Muscle of leg (tissue), 11 donors: ENCODE results near the gene CLDN22. TPM values are rescaled to one million over a fixed set of nuclear protein-coding genes. Genes with fewer than 3 reads are reported as not detected.
"Not testable (repeated sequence)": the region's sequence is repeated elsewhere in the genome, so short reads cannot be mapped to it uniquely, and the experiment has no call there.

Experiments used
- DNase-seq: peaks from one replicate; pipeline ENCODE4 v3.0.0; 2013
- H3K27ac ChIP-seq: one replicate; pipeline ENCODE4 v1.5.1; 2013; ENCODE audit warnings: mild to moderate bottlenecking, low read length, control low read depth
- H3K27me3 ChIP-seq: one replicate; pipeline ENCODE4 v1.6.1; 2013; ENCODE audit warnings: low read length; ENCODE audit not compliant: control insufficient read depth, insufficient read depth
- H3K36me3 ChIP-seq: one replicate; pipeline ENCODE4 v1.6.1; 2013; ENCODE audit warnings: low read length; ENCODE audit not compliant: control insufficient read depth, insufficient read depth
- H3K4me1 ChIP-seq: one replicate; pipeline ENCODE4 v1.6.1; 2013; ENCODE audit warnings: low read length; ENCODE audit not compliant: control insufficient read depth, insufficient read depth
- H3K4me3 ChIP-seq: one replicate; pipeline ENCODE4 v1.5.1; 2013; ENCODE audit warnings: low read length, control low read depth
- H3K9me3 ChIP-seq: replicated peaks from 2 replicates; pipeline ENCODE4 v1.6.1; 2013; ENCODE audit warnings: low read depth, low read length; ENCODE audit not compliant: control insufficient read depth
- WGBS: methylation state at CpG from one replicate; pipeline ENCODE4 v1.1.5; 2013; ENCODE audit warnings: missing lambda C conversion rate; ENCODE audit not compliant: insufficient coverage; 5-methylcytosine and 5-hydroxymethylcytosine counted together
- polyA plus RNA-seq, 8 donors: library from polyadenylated mRNA; unstranded; fragments of 120-200 nt; gene quantifications; one replicate each; pipeline versions ENCODE4 v1.2.1 to v1.2.3, GENCODE V29; 2013; ENCODE audit warnings: inconsistent platforms in 1 of 8, low replicate concordance in 1 of 8; ENCODE audit not compliant: insufficient read length in 8 of 8, insufficient read depth in 1 of 8
- total RNA-seq: library from RNA; stranded (reverse); fragments of 120-200 nt; gene quantifications from one replicate; pipeline ENCODE4 v1.2.4, GENCODE V29; 2013

CLDN22 gene
- total and polyA plus RNA-seq, 9 donors = 0.09 to 0.27 (median 0.21) TPM; not detected in 4

DNA sequence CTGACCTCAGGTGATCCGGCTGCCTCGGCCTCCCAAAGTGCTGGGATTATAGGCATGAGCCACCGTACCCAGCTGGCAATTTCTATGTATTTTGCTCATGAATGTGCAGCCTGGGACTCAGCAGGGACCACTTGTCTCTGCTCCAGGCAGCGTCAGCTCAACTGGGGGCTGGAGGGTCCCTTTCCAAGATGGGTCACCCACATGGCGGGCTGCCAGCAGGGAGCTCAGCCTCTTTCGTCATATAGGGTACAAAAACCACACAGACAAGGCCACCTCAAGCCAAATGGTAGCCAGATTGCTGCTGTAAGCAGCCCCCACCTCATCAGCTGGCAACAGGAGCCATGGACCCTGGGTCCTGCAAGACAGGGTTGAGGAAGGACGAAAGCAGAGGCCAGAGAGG, 4.5 kb upstream of the CLDN22 start:
- H3K27ac ChIP-seq = no peak overlapping the region
- DNase-seq = no peak
- 83% methylated on average over 4 of the region's 7 CpGs for WGBS
- peaks cover 3% of the 10 kb centered on the region for H3K36me3 ChIP-seq
- no peaks in the 10 kb centered on the region for H3K4me1 ChIP-seq
- H3K9me3 ChIP-seq = peaks cover 8% of the 10 kb centered on the region
- H3K27me3 ChIP-seq = no peaks in the 10 kb centered on the region
- H3K4me3 ChIP-seq = no peak overlapping the region

DNA sequence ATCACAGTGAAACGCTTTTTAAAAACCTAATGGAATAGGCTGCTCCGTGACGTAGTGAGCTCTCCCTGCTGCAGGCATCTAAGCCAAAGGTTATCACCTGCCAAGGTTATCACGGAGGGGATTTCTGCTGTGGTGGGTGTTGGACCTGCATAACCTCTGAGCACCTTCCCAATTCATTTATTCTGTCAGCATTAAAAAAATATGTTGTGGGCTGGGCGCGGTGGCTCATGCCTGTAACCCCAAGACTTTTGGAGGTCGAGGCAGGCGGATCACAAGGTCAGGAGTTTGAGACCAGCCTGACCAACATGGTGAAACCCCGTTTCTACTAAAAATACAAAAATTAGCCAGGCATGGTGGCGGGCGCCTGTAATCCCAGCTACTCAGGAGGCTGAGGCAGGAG, 4.0 kb upstream of the CLDN22 start:
- H3K27me3 ChIP-seq, H3K9me3 ChIP-seq, H3K4me3 ChIP-seq, H3K27ac ChIP-seq, H3K36me3 ChIP-seq, DNase-seq, H3K4me1 ChIP-seq: not testable (repeated sequence)
- 93% methylated on average over 7 of the region's 11 CpGs for WGBS

DNA sequence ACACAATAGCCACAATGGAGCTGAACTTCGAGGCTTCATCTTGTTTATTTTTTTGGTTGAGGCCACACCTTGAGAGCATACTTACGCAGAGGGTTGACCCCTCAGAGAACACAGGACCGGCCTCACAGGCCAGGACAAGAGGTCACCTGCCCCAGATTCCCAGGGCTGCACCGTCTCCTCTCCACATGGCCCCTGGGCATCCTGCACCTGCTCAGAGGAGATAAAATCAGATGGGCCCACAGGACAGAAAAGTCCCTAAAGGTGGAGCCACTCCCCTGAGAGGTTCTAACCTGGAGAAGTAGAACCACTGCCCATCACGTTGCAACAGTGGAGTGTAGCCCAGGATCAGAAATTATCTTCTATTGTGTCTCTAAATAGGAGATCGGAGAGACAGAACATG, 3.2 kb upstream of the CLDN22 start:
- peaks cover 3% of the 10 kb centered on the region for H3K36me3 ChIP-seq
- no peaks in the 10 kb centered on the region for H3K4me1 ChIP-seq
- no peak overlapping the region for H3K27ac ChIP-seq
- H3K4me3 ChIP-seq = no peak overlapping the region
- H3K9me3 ChIP-seq = peaks cover 3% of the 10 kb centered on the region
- no peak for DNase-seq
- 92% methylated on average over 4 of the region's 6 CpGs for WGBS
- H3K27me3 ChIP-seq = no peaks in the 10 kb centered on the region

DNA sequence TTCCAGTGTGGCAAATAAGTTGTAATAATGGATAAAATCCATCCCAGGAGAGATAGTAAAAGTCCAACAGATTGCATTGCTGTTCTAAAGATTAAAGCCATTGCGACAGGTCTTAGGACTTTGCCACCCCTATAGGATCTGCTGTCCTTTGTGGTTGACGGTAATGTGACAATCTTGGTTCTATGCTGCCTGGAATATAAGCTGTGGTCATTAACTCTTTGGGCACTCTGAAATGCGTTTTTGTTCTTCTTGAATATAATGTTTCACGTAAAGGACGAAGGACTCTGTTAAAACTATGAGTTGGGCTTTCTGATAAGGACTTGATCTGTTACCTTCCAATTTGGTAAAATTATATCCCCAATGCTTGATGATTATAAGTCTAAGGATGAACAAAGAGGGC, 2.2 kb upstream of the CLDN22 start, which contains the start of gene CLDN24:
Gene CLDN24 (minus strand): TSS at position 101 of the 400 bp plus-strand sequence. CDS start 0 bp downstream, at position 101.
- no peak within 1 kb of the TSS for H3K27ac ChIP-seq
- no peak within 1 kb of the TSS for H3K4me3 ChIP-seq
- peaks cover 3% of the 10 kb centered on the region for H3K9me3 ChIP-seq
- DNase-seq = no peak
- H3K4me1 ChIP-seq = no peaks in the 10 kb centered on the region
- peaks cover 3% of the 10 kb centered on the region for H3K36me3 ChIP-seq
- no peaks in the 10 kb centered on the region for H3K27me3 ChIP-seq
- WGBS = 100% methylated on average over 1 of the region's 5 CpGs

DNA sequence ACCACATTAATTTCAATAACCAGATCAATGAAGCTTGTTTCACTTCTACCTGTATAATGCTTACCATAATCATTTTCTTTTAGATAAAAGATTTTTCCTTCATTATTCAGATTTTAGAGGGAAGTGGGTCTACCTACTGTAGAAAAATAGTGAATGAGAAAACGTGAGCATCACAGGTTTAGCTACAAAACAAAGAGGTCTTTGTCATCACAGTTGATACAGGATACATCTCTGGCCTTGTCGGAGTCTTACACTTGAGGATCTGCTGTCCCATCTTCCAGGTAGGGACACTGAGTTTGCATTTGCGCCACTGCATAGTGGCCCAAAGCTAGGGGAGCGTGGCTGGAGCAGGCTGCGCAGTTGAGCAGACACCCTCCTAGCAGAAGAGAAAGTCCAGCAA, 1.4 kb upstream of the CLDN22 start:
- no peak for DNase-seq
- peaks cover 3% of the 10 kb centered on the region for H3K36me3 ChIP-seq
- H3K27ac ChIP-seq = no peak overlapping the region
- no peaks in the 10 kb centered on the region for H3K4me1 ChIP-seq
- WGBS = 100% methylated on average over 3 of the region's 5 CpGs
- H3K9me3 ChIP-seq = no peaks in the 10 kb centered on the region
- no peak overlapping the region for H3K4me3 ChIP-seq
- H3K27me3 ChIP-seq = no peaks in the 10 kb centered on the region

DNA sequence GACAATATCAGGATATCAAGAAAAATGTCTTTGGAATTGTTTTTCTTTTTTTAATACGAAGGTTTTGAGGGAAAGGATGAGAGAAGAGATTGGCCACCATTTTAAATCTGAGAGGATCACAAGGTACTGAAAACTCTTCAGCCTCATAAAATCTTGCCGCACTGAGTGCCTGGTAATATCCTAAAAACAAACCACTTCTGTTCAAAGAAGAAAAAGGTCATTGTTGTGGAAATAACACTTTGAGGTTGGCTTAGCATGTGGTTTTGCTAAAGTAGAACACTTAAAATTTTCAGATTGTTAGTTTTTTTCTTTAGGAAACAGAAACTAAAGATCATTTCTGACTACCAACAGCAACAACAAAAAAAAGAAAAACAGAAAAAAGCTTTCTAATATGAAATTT, 1.0 kb upstream of the CLDN22 start:
- no peak overlapping the region for H3K4me3 ChIP-seq
- H3K27me3 ChIP-seq = no peaks in the 10 kb centered on the region
- WGBS = no CpG with 5 or more reads among the region's 2 CpGs
- no peak for DNase-seq
- no peak overlapping the region for H3K27ac ChIP-seq
- H3K36me3 ChIP-seq = peaks cover 7% of the 10 kb centered on the region
- H3K9me3 ChIP-seq = no peaks in the 10 kb centered on the region
- no peaks in the 10 kb centered on the region for H3K4me1 ChIP-seq

DNA sequence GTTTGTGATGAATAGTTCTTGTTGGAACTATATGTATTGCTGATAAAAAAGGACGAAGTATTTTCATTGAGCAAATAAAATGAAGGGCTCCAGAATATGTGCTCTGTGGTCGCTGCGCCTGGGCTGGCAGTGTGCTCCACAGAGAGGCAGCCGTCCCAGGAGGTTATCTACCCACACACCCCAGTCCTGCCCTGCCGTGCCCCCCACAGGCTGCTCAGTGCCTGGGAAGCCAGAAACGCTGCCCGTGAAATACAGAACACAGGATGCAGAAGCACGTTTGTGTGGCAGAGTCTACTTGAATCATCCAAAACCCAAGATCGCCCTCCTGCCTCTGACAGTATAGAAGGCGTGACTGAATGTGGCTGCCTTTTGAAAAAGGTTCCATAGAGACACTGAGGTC, 1.4 kb downstream of the CLDN22 start:
- no peak overlapping the region for H3K27ac ChIP-seq
- H3K4me3 ChIP-seq = no peak overlapping the region
- H3K9me3 ChIP-seq = no peaks in the 10 kb centered on the region
- H3K27me3 ChIP-seq = no peaks in the 10 kb centered on the region
- H3K36me3 ChIP-seq = peaks cover 21% of the 10 kb centered on the region
- H3K4me1 ChIP-seq = no peaks in the 10 kb centered on the region
- WGBS = 90% methylated on average over 8 of the region's 10 CpGs
- no peak for DNase-seq

DNA sequence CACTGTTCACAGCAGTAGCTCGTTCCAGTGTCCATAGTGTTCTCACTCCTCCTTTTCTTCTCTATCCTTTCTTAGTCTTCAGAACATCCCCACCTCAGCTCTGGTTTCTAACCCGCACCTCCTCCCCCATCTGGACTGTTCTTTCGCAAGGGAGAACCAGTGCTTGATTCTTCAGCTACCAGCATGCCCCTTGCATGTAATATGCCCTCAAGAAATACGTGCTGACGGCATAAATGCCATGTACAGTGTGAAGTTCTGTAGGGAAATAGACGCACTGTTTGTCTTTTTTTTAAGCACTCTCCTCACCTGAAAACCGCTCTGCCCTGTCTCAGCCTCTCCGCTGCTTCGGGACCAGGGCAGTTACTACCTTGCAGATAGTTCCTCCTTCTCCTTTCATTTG, 5.3 kb downstream of the CLDN22 start:
- Histone ChIP-seq H3K4me1 (no peaks in the 10 kb centered on the region), H3K9me3 (no peaks in the 10 kb centered on the region), H3K36me3 (peaks cover 36% of the 10 kb centered on the region), H3K27me3 (no peaks in the 10 kb centered on the region), H3K4me3 (no peak overlapping the region), H3K27ac (no peak overlapping the region)
- WGBS = 95% methylated on average over 2 of the region's 9 CpGs
- no peak for DNase-seq

DNA sequence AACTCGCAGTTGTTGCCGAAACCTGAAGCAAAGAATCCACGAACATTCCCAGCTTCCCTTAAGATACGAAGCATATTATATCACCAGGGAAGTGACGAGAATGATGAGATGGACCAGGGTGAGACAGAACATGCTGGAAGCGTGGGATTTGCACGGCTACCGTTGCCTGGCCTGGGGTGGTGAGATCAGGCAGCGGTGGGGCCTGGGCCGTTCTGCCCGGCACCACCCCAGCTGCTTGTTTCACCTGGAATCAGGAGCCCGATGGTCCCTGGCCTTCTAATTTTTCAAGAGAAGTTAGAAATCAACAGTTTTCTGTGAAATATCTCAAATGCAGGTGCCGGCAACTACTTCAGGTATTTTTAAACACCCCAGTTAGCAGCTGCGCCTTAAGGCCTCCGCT, 5.7 kb downstream of the CLDN22 start:
- H3K27ac ChIP-seq = no peak overlapping the region
- H3K36me3 ChIP-seq = peaks cover 38% of the 10 kb centered on the region
- no peak for DNase-seq
- 94% methylated on average over 11 of the region's 15 CpGs for WGBS
- H3K4me1 ChIP-seq = no peaks in the 10 kb centered on the region
- H3K9me3 ChIP-seq = no peaks in the 10 kb centered on the region
- H3K4me3 ChIP-seq = no peak overlapping the region
- no peaks in the 10 kb centered on the region for H3K27me3 ChIP-seq

DNA sequence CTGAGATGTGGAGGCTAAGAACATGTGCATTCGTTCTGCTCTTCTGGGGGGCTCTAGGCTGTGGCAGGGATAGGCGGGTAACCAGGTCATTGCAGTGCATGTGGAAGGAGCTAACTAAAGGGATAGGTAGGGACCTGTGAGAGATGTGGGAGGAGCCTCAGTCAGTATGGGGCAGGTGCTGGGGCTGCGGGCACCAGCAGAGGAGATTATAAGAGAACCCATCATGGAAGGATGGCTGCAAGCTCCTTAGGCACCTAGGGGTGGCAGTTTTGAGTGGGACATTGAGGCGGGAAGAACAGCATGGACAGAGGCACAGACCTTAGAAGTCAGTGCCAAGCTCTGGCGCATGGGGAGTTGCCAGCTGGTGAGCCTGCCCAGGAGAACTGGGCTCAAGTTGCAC, 7.2 kb downstream of the CLDN22 start:
- peaks cover 38% of the 10 kb centered on the region for H3K36me3 ChIP-seq
- H3K4me3 ChIP-seq = no peak overlapping the region
- DNase-seq = no peak
- no peaks in the 10 kb centered on the region for H3K9me3 ChIP-seq
- no peaks in the 10 kb centered on the region for H3K4me1 ChIP-seq
- WGBS = 84% methylated on average over 5 of the region's 5 CpGs
- H3K27me3 ChIP-seq = no peaks in the 10 kb centered on the region
- H3K27ac ChIP-seq = no peak overlapping the region

DNA sequence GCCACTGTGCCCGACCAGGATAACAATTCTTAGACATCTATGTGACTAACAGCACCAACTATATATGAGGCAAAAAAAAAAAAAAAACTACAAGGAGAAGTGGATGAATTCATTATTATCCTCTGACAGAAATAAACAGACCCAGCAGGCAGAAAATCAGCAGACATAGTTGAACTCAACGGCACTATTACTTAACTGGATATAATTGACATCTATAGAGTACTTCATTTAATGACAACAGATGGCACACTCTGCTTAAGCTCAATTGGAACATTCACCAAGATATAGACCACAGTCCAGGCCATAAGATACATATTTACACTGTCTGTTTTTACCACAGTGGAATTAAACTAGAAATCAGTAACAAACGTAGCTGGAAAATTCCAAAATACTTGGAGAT, 13.3 kb downstream of the CLDN22 start:
- Histone ChIP-seq H3K9me3 (no peaks in the 10 kb centered on the region), H3K27ac (no peak overlapping the region), H3K27me3 (no peaks in the 10 kb centered on the region), H3K36me3 (peaks cover 6% of the 10 kb centered on the region), H3K4me1 (no peaks in the 10 kb centered on the region), H3K4me3 (no peak overlapping the region)
- no peak for DNase-seq
- WGBS = no CpG with 5 or more reads among the region's 3 CpGs
